SK-N-SH treated with all-trans-retinoic acid at 6 μM for 48 hours (cell line): ENCODE data around the gene GNAZ.

ENCODE experiments used
- ATAC-seq: fragments of 200-7000 bp; cut with Tn5 transposase; 3 replicates; pipeline ENCODE4 v1.9.1; 2020; ENCODE audit warnings: mild to moderate bottlenecking, moderate library complexity
- ARNTL ChIP-seq: fragments of 450-650 bp; formaldehyde crosslinking; IDR thresholded peaks from 2 replicates; pipeline ENCODE4 v1.5.0; 2020; ENCODE audit warnings: low read depth, mild to moderate bottlenecking, moderate library complexity, borderline replicate concordance
- CREB5 ChIP-seq: fragments of 250-450 bp; sonication (Bioruptor Pico); IDR thresholded peaks from 2 replicates; pipeline ENCODE4 v1.5.1; 2020; ENCODE audit warnings: low read depth, mild to moderate bottlenecking, moderate library complexity
- CSDC2 ChIP-seq: fragments of 250-450 bp; sonication (Bioruptor Pico); IDR thresholded peaks from 2 replicates; pipeline ENCODE4 v1.5.0; 2020; ENCODE audit warnings: mild to moderate bottlenecking, moderate library complexity
- CSRNP3 ChIP-seq: fragments of 250-450 bp; sonication (Bioruptor Pico); IDR thresholded peaks from 2 replicates; pipeline ENCODE4 v1.5.1; 2021; ENCODE audit warnings: mild to moderate bottlenecking, moderate library complexity
- ESRRG ChIP-seq: fragments of 250-450 bp; sonication (Bioruptor Pico); IDR thresholded peaks from 2 replicates; pipeline ENCODE4 v1.6.1; 2021; ENCODE audit warnings: mild to moderate bottlenecking
- GLIS3 ChIP-seq: fragments of 250-450 bp; sonication (Bioruptor Pico); IDR thresholded peaks from 2 replicates; pipeline ENCODE4 v1.5.0; 2020; ENCODE audit warnings: mild to moderate bottlenecking, moderate library complexity
- ISL1 ChIP-seq: fragments of 250-450 bp; sonication (Bioruptor Pico); IDR thresholded peaks from 2 replicates; pipeline ENCODE4 v2.1.2; 2022; ENCODE audit warnings: mild to moderate bottlenecking, moderate library complexity
- OSR1 ChIP-seq: fragments of 250-450 bp; sonication (Bioruptor Pico); IDR thresholded peaks from 2 replicates; pipeline ENCODE4 v1.8.0; 2022; ENCODE audit warnings: moderate library complexity, mild to moderate bottlenecking, inconsistent platforms
- PATZ1 ChIP-seq: fragments of 250-450 bp; sonication (Bioruptor Pico); IDR thresholded peaks from 2 replicates; pipeline ENCODE4 v1.8.0; 2020; ENCODE audit warnings: mild to moderate bottlenecking, moderate library complexity, borderline replicate concordance
- RARB ChIP-seq: fragments of 250-450 bp; sonication (Bioruptor Pico); IDR thresholded peaks from 2 replicates; pipeline ENCODE4 v1.8.0; 2021; ENCODE audit warnings: mild to moderate bottlenecking, moderate library complexity
- TCF4 ChIP-seq: fragments of 250-450 bp; sonication (Bioruptor Pico); IDR thresholded peaks from 2 replicates; pipeline ENCODE4 v1.8.0; 2021; ENCODE audit warnings: mild to moderate bottlenecking, moderate library complexity, borderline replicate concordance
- TSHZ2 ChIP-seq: fragments of 250-450 bp; sonication (Bioruptor Pico); IDR thresholded peaks from 2 replicates; pipeline ENCODE4 v1.5.0; 2020; ENCODE audit warnings: mild to moderate bottlenecking, moderate library complexity
- ZC3H10 ChIP-seq: fragments of 250-450 bp; sonication (Bioruptor Pico); IDR thresholded peaks from 2 replicates; pipeline ENCODE4 v1.5.1; 2021; ENCODE audit warnings: mild to moderate bottlenecking, moderate library complexity
- ZFP30 ChIP-seq: fragments of 450-650 bp; formaldehyde crosslinking; IDR thresholded peaks from 2 replicates; pipeline ENCODE4 v1.5.0; 2022; ENCODE audit warnings: mild to moderate bottlenecking, moderate library complexity
- ZNF8 ChIP-seq: fragments of 450-650 bp; formaldehyde crosslinking; IDR thresholded peaks from 2 replicates; pipeline ENCODE4 v1.5.0; 2020; ENCODE audit warnings: mild to moderate bottlenecking, moderate library complexity

The GNAZ gene

GRCh38 chr22:23123804-23124254 lies 53.5 kb downstream of the GNAZ start (continued):
- TF ChIP-seq TSHZ2 (no peak), PATZ1 (CRISPR knock-in tag) (no peak)

GRCh38 chr22:23124611-23125511 lies 54.5 kb downstream of the GNAZ start:
- TF ChIP-seq RARB (CRISPR knock-in tag) (no peak), ESRRG (no peak), ZFP30 (CRISPR knock-in tag) (no peak), CSDC2 (no peak), GLIS3 (CRISPR knock-in tag) (no peak), ISL1 (CRISPR knock-in tag) (no peak), PATZ1 (CRISPR knock-in tag) (no peak), TCF4 (CRISPR knock-in tag) (no peak), ZNF8 (CRISPR knock-in tag) (no peak), TSHZ2 (no peak), CSRNP3 (CRISPR knock-in tag) (no peak), OSR1 (CRISPR knock-in tag) (no peak), CREB5 (CRISPR knock-in tag) (no peak), ZC3H10 (CRISPR knock-in tag) (no peak), ARNTL (CRISPR knock-in tag) (no peak)
- no peak for ATAC-seq
